Stomach (tissue), 4 donors: Measurements from ENCODE around the gene FARS2.

Experiments
- CTCF ChIP-seq, 7 experiments: fragments of 450-650 bp in 4 of 7; fragments of 200-600 bp in 3 of 7; sonication (generic) in 3 of 7; IDR thresholded peaks; one replicate each; pipeline ENCODE4 v1.5.1; 2016 to 2019; ENCODE audit warnings: antibody characterized with exemption in 7 of 7, control low read depth in 2 of 7, mild to moderate bottlenecking in 1 of 7
- EP300 ChIP-seq: sonication (generic); formaldehyde crosslinking; IDR thresholded peaks from one replicate; pipeline ENCODE4 v1.6.1; 2017; ENCODE audit warnings: antibody characterized with exemption
- POLR2AphosphoS5 ChIP-seq, 3 donors: sonication (generic); formaldehyde crosslinking; IDR thresholded peaks; one replicate each; pipeline ENCODE4 v1.6.1; 2016; ENCODE audit warnings: antibody characterized with exemption in 3 of 3

- TF ChIP-seq CTCF (IDR thresholded peaks at IDR 0.05) (no peak), EP300 (no peak), POLR2AphosphoS5 (IDR thresholded peaks at IDR 0.05) (no peak)
These were observed 14.1 kb upstream of the FARS2 start for GRCh38 chr6:5247201-5247600.
